ENCODE data around the gene NRROS.
A peak's percentile ranks its signal among the peaks of the same experiment; 100 is the strongest.
"Not testable (repeated sequence)": the region's sequence is repeated elsewhere in the genome, so short reads cannot be mapped to it uniquely, and the experiment has no call there.

The NRROS gene

GRCh38 chr3:196639483-196640296 is at the start of gene NRROS:
Gene NRROS, plus strand, starts transcription at chr3:196639694. Its CDS starts 14,846 bp downstream, at chr3:196654540.
- TF ChIP-seq POLR2A (IDR thresholded peaks at IDR 0.05; ENCODE audit: low read length) (peak; percentile 61), GATA1 (IDR thresholded peaks at IDR 0.05; ENCODE audit: low read depth, low read length) (no peak)
- DNase-seq, result peak; percentile 86 to 89

GRCh38 chr3:196590279-196590678 is 49.2 kb upstream of the NRROS start:
- no peak for TF ChIP-seq POLR2A (IDR thresholded peaks at IDR 0.05; ENCODE audit: low read length)
- no peak for TF ChIP-seq GATA1 (IDR thresholded peaks at IDR 0.05; ENCODE audit: low read depth, low read length)

GRCh38 chr3:196596355-196596754 is 43.1 kb upstream of the NRROS start:
- TF ChIP-seq GATA1 (IDR thresholded peaks at IDR 0.05; ENCODE audit: low read depth, low read length) (no peak), POLR2A (IDR thresholded peaks at IDR 0.05; ENCODE audit: low read length) (no peak)
- no peak for DNase-seq

More at GRCh38 chr3:196590279-196590678, 49.2 kb upstream of the NRROS start:
- DNase-seq, result no peak

GRCh38 chr3:196597971-196598733 is 41.3 kb upstream of the NRROS start:
- peak; percentile 37 to 53 for DNase-seq
- TF ChIP-seq POLR2A (IDR thresholded peaks at IDR 0.05; ENCODE audit: low read length), result peak; percentile 59

- peak; percentile 43 to 71 for DNase-seq
These were observed 39.8 kb upstream of the NRROS start for GRCh38 chr3:196599734-196600128.

GRCh38 chr3:196600359-196600758 is 39.1 kb upstream of the NRROS start:
- DNase-seq, result no peak
- TF ChIP-seq GATA1 (IDR thresholded peaks at IDR 0.05; ENCODE audit: low read depth, low read length), result no peak
- no peak for TF ChIP-seq POLR2A (IDR thresholded peaks at IDR 0.05; ENCODE audit: low read length)

More at GRCh38 chr3:196599734-196600128, 39.8 kb upstream of the NRROS start:
- TF ChIP-seq GATA1 (IDR thresholded peaks at IDR 0.05; ENCODE audit: low read depth, low read length) (no peak), POLR2A (IDR thresholded peaks at IDR 0.05; ENCODE audit: low read length) (no peak)

- no peak for TF ChIP-seq POLR2A (IDR thresholded peaks at IDR 0.05; ENCODE audit: low read length)
- TF ChIP-seq GATA1 (IDR thresholded peaks at IDR 0.05; ENCODE audit: low read depth, low read length), result no peak
These were observed 36.8 kb upstream of the NRROS start for GRCh38 chr3:196602673-196603072.

GRCh38 chr3:196603683-196604082 is 35.8 kb upstream of the NRROS start:
- TF ChIP-seq GATA1 (IDR thresholded peaks at IDR 0.05; ENCODE audit: low read depth, low read length) (no peak), POLR2A (IDR thresholded peaks at IDR 0.05; ENCODE audit: low read length) (no peak)
- DNase-seq, result peak; percentile 13 to 16

More at GRCh38 chr3:196602673-196603072, 36.8 kb upstream of the NRROS start:
- no peak for DNase-seq

- TF ChIP-seq POLR2A (IDR thresholded peaks at IDR 0.05; ENCODE audit: low read length), result no peak
- TF ChIP-seq GATA1 (IDR thresholded peaks at IDR 0.05; ENCODE audit: low read depth, low read length), result no peak
- no peak for DNase-seq
These were observed 34.9 kb upstream of the NRROS start for GRCh38 chr3:196604548-196604947.

GRCh38 chr3:196608693-196609092 is 30.8 kb upstream of the NRROS start:
- DNase-seq, result no peak
- no peak for TF ChIP-seq GATA1 (IDR thresholded peaks at IDR 0.05; ENCODE audit: low read depth, low read length)
- no peak for TF ChIP-seq POLR2A (IDR thresholded peaks at IDR 0.05; ENCODE audit: low read length)

GRCh38 chr3:196609343-196609775 is 30.1 kb upstream of the NRROS start:
- peak; percentile 91 to 95 for DNase-seq
- TF ChIP-seq GATA1 (IDR thresholded peaks at IDR 0.05; ENCODE audit: low read depth, low read length) (no peak), POLR2A (IDR thresholded peaks at IDR 0.05; ENCODE audit: low read length) (peak; percentile 55)

- TF ChIP-seq POLR2A (IDR thresholded peaks at IDR 0.05; ENCODE audit: low read length) (peak; percentile 40), GATA1 (IDR thresholded peaks at IDR 0.05; ENCODE audit: low read depth, low read length) (no peak)
- DNase-seq, result peak; percentile 57 to 67
These were observed 29.5 kb upstream of the NRROS start for GRCh38 chr3:196609805-196610515.

- TF ChIP-seq POLR2A (IDR thresholded peaks at IDR 0.05; ENCODE audit: low read length), result peak; percentile 35
- TF ChIP-seq GATA1 (IDR thresholded peaks at IDR 0.05; ENCODE audit: low read depth, low read length), result no peak
- DNase-seq, result peak; percentile 22 to 26
These were observed 27.6 kb upstream of the NRROS start for GRCh38 chr3:196611761-196612483.

- not testable (repeated sequence) for DNase-seq
These were observed 24.3 kb upstream of the NRROS start for GRCh38 chr3:196615234-196615633.
